Nucleus accumbens (tissue), 56 donors: ENCODE data around the gene UNC93B1.

ENCODE experiments used
- DNase-seq, 56 donors: peaks; one replicate each; lab custom pipeline; 2025; lab: John Stamatoyannopoulos, UW

The UNC93B1 gene, protein sequence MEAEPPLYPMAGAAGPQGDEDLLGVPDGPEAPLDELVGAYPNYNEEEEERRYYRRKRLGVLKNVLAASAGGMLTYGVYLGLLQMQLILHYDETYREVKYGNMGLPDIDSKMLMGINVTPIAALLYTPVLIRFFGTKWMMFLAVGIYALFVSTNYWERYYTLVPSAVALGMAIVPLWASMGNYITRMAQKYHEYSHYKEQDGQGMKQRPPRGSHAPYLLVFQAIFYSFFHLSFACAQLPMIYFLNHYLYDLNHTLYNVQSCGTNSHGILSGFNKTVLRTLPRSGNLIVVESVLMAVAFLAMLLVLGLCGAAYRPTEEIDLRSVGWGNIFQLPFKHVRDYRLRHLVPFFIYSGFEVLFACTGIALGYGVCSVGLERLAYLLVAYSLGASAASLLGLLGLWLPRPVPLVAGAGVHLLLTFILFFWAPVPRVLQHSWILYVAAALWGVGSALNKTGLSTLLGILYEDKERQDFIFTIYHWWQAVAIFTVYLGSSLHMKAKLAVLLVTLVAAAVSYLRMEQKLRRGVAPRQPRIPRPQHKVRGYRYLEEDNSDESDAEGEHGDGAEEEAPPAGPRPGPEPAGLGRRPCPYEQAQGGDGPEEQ

GRCh38 chr11:68003846-68004550 lies at the start of gene UNC93B1:
TSS of gene UNC93B1 (minus strand) at chr11:68004097. CDS start at chr11:68004043, 54 bp downstream.
- DNase-seq, result peak in 43 of 56 donors; percentile 16 to 79 (median 44)

DNA sequence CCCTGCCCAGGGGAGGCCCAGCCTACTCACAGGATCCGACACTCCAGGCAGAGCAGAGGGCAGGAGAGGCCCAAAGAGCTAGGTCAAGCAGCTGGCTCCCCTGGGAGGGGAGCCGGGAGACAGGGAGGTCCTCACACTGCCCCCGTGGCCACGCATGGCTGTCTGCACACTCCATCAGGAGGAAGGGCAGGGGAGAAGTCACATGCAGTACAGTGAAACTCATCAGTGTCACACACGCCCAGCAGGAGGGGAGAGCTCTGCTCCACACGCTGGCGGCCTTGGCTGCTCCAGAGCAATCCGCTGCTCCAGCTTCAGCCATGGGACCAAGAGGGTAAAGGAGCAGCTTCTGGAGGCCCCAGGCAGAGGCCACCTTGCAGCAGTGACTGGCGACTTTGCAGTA lies 49.2 kb upstream of the UNC93B1 start:
- DNase-seq, result no peak

GRCh38 chr11:68052137-68052873 lies 48.4 kb upstream of the UNC93B1 start:
- peak in 2 of 56 donors; percentile 20 to 25 for DNase-seq

- DNase-seq, result no peak
These were observed 47.6 kb upstream of the UNC93B1 start for GRCh38 chr11:68051191-68052136.

GRCh38 chr11:68050371-68050841 lies 46.5 kb upstream of the UNC93B1 start:
- DNase-seq, result no peak

GRCh38 chr11:68049509-68050370 lies 45.8 kb upstream of the UNC93B1 start:
- DNase-seq, result peak in 1 of 56 donors; percentile 16

DNA sequence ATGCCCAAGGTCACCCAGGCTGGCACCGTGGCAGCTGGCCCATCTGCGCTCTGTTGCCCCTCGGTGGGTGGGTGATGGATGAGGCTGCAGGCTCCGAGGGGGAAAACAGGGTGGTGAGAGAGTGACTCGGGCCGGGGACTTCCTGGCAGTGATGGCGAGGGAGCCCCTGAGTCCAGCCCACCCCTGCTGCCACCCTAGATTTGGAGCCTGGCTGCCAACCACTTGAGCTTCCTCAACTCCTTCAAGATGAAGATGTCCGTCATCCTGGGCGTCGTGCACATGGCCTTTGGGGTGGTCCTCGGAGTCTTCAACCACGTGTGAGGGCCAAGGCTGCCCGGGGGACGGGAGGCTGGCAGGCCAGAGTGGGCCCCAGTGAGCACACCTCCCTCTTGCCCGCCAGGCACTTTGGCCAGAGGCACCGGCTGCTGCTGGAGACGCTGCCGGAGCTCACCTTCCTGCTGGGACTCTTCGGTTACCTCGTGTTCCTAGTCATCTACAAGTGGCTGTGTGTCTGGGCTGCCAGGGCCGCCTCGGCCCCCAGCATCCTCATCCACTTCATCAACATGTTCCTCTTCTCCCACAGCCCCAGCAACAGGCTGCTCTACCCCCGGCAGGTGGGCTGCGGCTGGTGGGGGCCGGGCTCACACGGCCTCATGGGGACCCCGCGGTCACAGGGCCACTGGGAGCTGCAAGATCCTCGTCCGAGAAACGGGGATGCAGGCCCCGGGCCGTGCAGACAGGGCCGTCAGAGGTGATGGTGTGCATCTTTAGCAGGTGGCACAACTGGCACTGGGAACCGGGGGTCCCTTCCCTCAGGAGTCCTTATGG lies 45.0 kb upstream of the UNC93B1 start:
- no peak for DNase-seq

DNA sequence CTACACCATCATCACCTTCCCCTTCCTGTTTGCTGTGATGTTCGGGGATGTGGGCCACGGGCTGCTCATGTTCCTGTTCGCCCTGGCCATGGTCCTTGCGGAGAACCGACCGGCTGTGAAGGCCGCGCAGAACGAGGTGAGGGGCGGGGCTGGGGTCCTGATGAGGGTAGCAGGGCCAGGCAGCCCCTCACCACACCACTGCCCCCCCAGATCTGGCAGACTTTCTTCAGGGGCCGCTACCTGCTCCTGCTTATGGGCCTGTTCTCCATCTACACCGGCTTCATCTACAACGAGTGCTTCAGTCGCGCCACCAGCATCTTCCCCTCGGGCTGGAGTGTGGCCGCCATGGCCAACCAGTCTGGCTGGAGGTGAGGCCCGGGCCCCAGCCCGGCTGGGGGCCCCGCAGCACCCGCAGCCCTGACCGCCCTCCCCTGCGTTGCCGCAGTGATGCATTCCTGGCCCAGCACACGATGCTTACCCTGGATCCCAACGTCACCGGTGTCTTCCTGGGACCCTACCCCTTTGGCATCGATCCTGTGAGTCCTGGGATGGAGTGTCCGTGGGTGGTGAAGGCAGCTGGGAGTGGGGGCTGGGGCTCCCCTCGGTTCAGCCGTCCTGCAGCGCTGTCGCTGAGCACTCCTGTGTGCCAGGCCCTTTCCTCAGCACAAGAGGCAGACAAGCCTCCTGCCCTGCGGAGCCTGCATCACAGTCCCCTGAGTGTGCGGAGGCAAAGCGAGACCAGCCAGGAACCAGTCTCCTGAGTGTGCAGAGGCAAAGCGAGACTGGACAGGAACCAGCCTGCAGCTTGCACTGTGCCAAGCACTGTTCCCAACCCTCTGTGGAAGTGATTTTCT lies 43.8 kb upstream of the UNC93B1 start:
- DNase-seq, result peak in 3 of 56 donors; percentile 20 to 35 (median 33)

DNA sequence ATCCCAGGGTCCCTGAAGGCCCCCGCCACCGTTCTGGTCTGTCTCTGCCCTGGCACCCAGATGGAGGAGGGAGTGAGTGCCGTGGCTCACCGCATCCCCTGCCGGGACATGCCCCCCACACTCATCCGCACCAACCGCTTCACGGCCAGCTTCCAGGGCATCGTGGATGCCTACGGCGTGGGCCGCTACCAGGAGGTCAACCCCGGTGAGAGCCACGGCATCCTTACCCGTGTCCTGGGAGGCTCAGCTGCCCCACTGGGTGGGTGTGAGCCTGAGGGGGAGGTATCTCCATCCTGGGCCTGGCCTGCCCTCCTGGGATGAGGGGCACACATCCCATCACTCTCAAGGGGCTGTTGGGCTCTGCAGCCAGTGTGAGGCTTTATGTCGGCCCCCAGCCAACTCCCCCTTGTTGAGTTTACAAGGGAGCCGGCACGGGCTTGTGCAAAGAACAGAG lies 41.0 kb upstream of the UNC93B1 start:
- DNase-seq, result no peak

DNA sequence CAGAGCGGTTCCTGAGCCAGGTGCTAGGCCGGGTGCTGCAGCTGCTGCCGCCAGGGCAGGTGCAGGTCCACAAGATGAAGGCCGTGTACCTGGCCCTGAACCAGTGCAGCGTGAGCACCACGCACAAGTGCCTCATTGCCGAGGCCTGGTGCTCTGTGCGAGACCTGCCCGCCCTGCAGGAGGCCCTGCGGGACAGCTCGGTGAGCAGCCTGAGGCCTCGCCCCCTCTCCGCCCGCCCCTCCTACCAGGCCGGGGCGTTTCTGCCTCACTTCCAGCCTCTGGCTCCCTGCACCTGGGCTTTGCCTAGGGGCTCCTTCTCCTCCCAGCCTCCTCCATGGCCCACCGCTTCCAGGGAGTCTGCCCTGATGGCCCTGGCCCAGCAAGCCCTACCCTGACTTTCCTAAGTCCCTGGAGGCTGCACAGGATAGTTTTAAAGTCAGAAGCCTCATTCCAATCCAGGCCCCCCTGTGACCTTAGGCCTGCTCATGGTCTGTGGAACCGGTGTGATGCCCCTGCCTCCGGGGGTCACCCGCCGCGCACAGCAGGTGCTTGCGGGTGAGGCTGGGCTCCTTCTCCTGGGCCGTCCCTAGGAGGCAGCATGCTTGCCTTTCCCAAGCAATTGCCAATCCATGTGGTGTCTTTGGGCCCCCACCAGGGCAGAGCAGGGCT lies 40.4 kb upstream of the UNC93B1 start:
- no peak for DNase-seq

DNA sequence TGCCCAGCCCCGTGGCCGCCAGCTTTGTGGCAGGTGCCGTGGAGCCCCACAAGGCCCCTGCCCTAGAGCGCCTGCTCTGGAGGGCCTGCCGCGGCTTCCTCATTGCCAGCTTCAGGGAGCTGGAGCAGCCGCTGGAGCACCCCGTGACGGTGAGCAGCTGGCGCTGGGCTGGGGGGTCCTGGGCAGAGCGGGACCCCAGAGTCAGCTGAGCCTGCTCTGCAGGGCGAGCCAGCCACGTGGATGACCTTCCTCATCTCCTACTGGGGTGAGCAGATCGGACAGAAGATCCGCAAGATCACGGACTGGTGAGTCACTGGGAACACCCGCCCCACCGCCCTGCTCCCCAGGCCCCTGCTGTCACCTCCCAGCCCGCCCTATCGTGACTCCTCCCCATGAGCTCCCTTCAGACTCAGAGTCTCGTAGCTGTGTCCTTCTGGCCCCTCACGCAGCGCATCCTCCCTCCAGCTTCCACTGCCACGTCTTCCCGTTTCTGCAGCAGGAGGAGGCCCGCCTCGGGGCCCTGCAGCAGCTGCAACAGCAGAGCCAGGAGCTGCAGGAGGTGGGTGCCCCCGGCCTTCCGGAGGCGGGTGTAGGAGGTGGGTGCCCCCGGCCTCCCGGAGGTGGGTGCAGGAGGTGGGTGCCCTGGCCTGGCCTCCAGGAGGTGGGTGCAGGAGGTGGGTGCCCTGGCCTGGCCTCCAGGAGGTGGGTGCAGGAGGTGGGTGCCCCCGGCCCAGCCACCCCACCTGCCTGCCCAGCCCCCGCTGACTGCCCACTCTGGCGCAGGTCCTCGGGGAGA lies 39.6 kb upstream of the UNC93B1 start:
- no peak for DNase-seq

GRCh38 chr11:68043029-68043348 lies 39.1 kb upstream of the UNC93B1 start:
- no peak for DNase-seq

DNA sequence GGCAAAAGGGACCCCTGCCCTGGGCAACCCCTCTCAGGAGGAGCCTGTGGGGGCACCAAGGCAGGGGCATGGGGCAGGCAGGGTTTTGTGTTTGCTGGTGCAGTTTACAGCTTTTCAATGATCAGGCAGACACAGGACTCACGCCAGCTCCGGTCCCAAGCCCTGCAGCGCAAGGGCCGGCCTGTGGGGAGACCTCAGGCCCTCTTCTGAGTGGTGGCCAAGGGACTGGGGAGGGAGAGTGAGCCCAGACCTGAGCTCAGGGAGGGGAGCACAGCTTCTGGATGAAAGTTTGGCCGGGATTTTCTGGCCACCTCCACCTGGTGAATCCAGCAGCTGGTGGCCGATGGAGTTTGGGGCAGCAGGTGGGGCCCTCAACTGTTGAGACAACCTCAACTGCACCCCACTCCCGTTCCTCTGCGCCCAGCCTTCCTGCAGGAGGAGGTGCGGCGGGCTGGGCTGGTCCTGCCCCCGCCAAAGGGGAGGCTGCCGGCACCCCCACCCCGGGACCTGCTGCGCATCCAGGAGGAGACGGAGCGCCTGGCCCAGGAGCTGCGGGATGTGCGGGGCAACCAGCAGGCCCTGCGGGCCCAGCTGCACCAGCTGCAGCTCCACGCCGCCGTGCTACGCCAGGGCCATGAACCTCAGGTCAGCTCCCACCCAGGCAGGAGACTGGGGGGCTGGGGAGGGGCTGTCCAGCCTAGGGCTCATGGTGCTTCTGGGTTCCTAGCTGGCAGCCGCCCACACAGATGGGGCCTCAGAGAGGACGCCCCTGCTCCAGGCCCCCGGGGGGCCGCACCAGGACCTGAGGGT lies 38.5 kb upstream of the UNC93B1 start:
- DNase-seq, result no peak

DNA sequence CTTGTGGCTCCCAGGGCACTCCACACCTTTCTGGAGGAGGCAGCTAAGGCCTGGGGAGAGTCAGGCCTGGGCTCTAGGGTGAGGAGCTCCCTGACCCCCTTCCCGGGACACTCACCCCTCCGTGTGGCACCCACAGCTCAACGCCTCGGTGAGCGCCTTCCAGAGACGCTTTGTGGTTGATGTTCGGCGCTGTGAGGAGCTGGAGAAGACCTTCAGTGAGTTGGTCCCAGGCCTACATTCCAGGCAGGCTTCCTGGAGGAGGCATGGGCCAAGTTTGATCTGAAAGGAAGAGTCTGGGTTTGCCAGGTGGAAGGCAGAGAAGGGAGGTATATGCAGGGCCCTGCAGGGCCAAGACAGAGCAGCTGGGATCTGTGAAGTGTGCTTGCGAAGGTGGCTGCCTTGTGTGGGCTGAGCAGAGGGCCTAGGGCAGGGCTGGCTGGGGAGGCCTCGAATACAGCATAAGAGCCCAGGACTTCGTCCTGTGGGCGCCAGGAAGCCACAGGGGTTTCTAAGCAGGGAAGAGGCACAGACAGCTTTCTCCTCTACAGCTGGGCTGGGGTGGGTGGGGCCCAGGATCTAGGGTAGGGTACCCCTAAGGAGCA lies 37.8 kb upstream of the UNC93B1 start:
- DNase-seq, result no peak
